ENCODE data around the gene PFN1.

- TF ChIP-seq ZBTB33 (IDR thresholded peaks at IDR 0.05) (no peak), CTCF (IDR thresholded peaks at IDR 0.05 in 2 of 3, conservative IDR thresholded peaks at IDR 0.05 in 1 of 3; ENCODE audit: control insufficient read depth in 2 of 3, extremely low read depth in 1 of 3, insufficient read depth in 1 of 3, low read depth in 3 of 3, low read length in 3 of 3) (no peak), MXI1 (IDR thresholded peaks at IDR 0.05; ENCODE audit: low read depth, low read length) (no peak), HDAC6 (IDR thresholded peaks at IDR 0.05; ENCODE audit: unreplicated experiment) (no peak), TAF1 (IDR thresholded peaks at IDR 0.05; ENCODE audit: borderline replicate concordance, low read depth, low read length) (no peak), EZH2 (IDR thresholded peaks at IDR 0.05; ENCODE audit: borderline replicate concordance, control insufficient read depth, low read depth, low read length) (no peak), HDGF (IDR thresholded peaks at IDR 0.05) (no peak), RAD21 (IDR thresholded peaks at IDR 0.05; ENCODE audit: insufficient read depth, low read depth, low read length) (no peak), POLR2AphosphoS5 (IDR thresholded peaks at IDR 0.05; ENCODE audit: low read length) (no peak), CEBPB (IDR thresholded peaks at IDR 0.05; ENCODE audit: borderline replicate concordance in 1 of 2, low read depth in 2 of 2, low read length in 2 of 2) (no peak), POLR2A (IDR thresholded peaks at IDR 0.05; ENCODE audit: low read depth, low read length) (no peak)
- TF ChIP-seq, protein P1, sequence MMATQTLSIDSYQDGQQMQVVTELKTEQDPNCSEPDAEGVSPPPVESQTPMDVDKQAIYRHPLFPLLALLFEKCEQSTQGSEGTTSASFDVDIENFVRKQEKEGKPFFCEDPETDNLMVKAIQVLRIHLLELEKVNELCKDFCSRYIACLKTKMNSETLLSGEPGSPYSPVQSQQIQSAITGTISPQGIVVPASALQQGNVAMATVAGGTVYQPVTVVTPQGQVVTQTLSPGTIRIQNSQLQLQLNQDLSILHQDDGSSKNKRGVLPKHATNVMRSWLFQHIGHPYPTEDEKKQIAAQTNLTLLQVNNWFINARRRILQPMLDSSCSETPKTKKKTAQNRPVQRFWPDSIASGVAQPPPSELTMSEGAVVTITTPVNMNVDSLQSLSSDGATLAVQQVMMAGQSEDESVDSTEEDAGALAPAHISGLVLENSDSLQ (IDR thresholded peaks at IDR 0.05): no peak
Observed at GRCh38 chr17:4898927-4899326, 49.4 kb downstream of the PFN1 start.

All from GM12878 (cell line).